SK-N-SH (cell line): ENCODE measurements around the gene DNM2. TPM values are rescaled to one million over a fixed set of nuclear protein-coding genes. Genes with fewer than 3 reads are reported as not detected.

Experiments used
- CTCF ChIA-PET: fragments of 300-600, 350-600 bp; formaldehyde crosslinking; extraction: SDS; loops from one replicate; lab custom pipeline; 2021; lab: Yijun Ruan, JAX
- POLR2A ChIA-PET: fragments of 350-600 bp; sonication (Branson Sonifier 250); formaldehyde crosslinking; extraction: SDS; loops from one replicate; lab custom pipeline; 2020; ENCODE audit warnings: antibody characterized with exemption, inconsistent platforms; lab: Yijun Ruan, JAX
- DNase-seq: peaks from one replicate; pipeline ENCODE4 v3.0.0; 2012
- H2AFZ ChIP-seq: fragments of 200-600 bp; sonication (generic); 2 replicates; pipeline ENCODE4 v1.8.1; 2016; ENCODE audit warnings: antibody characterized with exemption, mild to moderate bottlenecking, low read depth
- H3F3A ChIP-seq: fragments of 200-600 bp; sonication (generic); replicated peaks from 2 replicates; pipeline ENCODE3; 2016; ENCODE audit warnings: antibody characterized with exemption, mild to moderate bottlenecking; ENCODE audit not compliant: insufficient read depth
- H3K27ac ChIP-seq, 2 experiments: fragments of 200-500 bp in 1 of 2; fragments of 200-600 bp in 1 of 2; sonication (Bioruptor generic) in 1 of 2; sonication (generic), shearing (Covaris generic) in 1 of 2; 2 replicates each; pipeline versions ENCODE4 v1.5.1 to v1.6.1; 2014 to 2016; ENCODE audit warnings: low read depth in 2 of 2, inconsistent platforms in 1 of 2, low read length in 1 of 2, mild to moderate bottlenecking in 1 of 2, mixed read lengths in 1 of 2
- H3K27me3 ChIP-seq: fragments of 200-600 bp; sonication (generic), shearing (Covaris generic); 2 replicates; pipeline ENCODE4 v1.6.1; 2016; ENCODE audit warnings: mixed run types; ENCODE audit not compliant: insufficient read depth
- H3K36me3 ChIP-seq, 2 experiments: fragments of 200-500 bp in 1 of 2; fragments of 200-600 bp in 1 of 2; sonication (Bioruptor generic) in 1 of 2; sonication (generic) in 1 of 2; replicated peaks in 1 of 2; 2 replicates each; pipeline versions ENCODE3 to v1.5.1; 2014 to 2016; ENCODE audit warnings: low read length in 1 of 2, mild to moderate bottlenecking in 1 of 2; ENCODE audit not compliant: insufficient read depth in 2 of 2, control insufficient read depth in 1 of 2
- H3K4me1 ChIP-seq, 2 experiments: fragments of 200-500 bp in 1 of 2; fragments of 200-600 bp in 1 of 2; sonication (Bioruptor generic) in 1 of 2; sonication (generic), shearing (Covaris generic) in 1 of 2; 2 replicates each; pipeline versions ENCODE4 v1.5.1 to v1.6.1; 2014 to 2016; ENCODE audit warnings: low read depth in 1 of 2, low read length in 1 of 2, mixed run types in 1 of 2; ENCODE audit not compliant: insufficient read depth in 2 of 2, control insufficient read depth in 1 of 2
- H3K4me2 ChIP-seq: fragments of 200-600 bp; sonication (generic), shearing (Covaris generic); 2 replicates; pipeline ENCODE4 v1.6.1; 2017; ENCODE audit warnings: mixed run types
- H3K4me3 ChIP-seq, 2 experiments: fragments of 200-500 bp in 1 of 2; fragments of 200-600 bp in 1 of 2; sonication (Bioruptor generic) in 1 of 2; sonication (generic), shearing (Covaris generic) in 1 of 2; 2 replicates each; pipeline versions ENCODE4 v1.5.1 to v1.8.1; 2014 to 2016; ENCODE audit warnings: low read depth in 2 of 2, inconsistent platforms in 1 of 2, low read length in 1 of 2, mild to moderate bottlenecking in 1 of 2, mixed read lengths in 1 of 2, moderate library complexity in 1 of 2
- H3K79me2 ChIP-seq: fragments of 200-600 bp; sonication (generic); 2 replicates; pipeline ENCODE4 v1.8.1; 2017; ENCODE audit warnings: mild to moderate bottlenecking; ENCODE audit not compliant: insufficient read depth
- H3K9ac ChIP-seq: fragments of 200-600 bp; sonication (generic); 2 replicates; pipeline ENCODE4 v1.6.1; 2017; ENCODE audit warnings: mixed run types
- H3K9me2 ChIP-seq: fragments of 200-600 bp; sonication (generic); 2 replicates; pipeline ENCODE4 v1.6.1; 2017; ENCODE audit warnings: mixed run types
- H3K9me3 ChIP-seq: fragments of 200-600 bp; sonication (generic); 2 replicates; pipeline ENCODE4 v1.6.1; 2017; ENCODE audit warnings: mixed run types, mild to moderate bottlenecking, moderate library complexity
- H4K20me1 ChIP-seq: fragments of 200-600 bp; sonication (generic); 2 replicates; pipeline ENCODE4 v1.6.1; 2017; ENCODE audit warnings: mild to moderate bottlenecking, mixed run types; ENCODE audit not compliant: insufficient read depth
- CHD2 ChIP-seq: fragments of 150-350 bp; IDR thresholded peaks from 2 replicates; pipeline ENCODE4 v1.6.1; 2018; ENCODE audit warnings: low read length; ENCODE audit not compliant: partially characterized antibody
- EP300 ChIP-seq, 2 experiments: IDR thresholded peaks; 2 replicates each; pipeline versions ENCODE4 v1.4.0 to v1.6.1; 2012; ENCODE audit warnings: borderline replicate concordance in 1 of 2, low read depth in 1 of 2, low read length in 1 of 2
- FOSL2 ChIP-seq: IDR thresholded peaks from 2 replicates; pipeline ENCODE4 v1.4.0; 2012; ENCODE audit warnings: low read depth, mild to moderate bottlenecking, moderate library complexity, borderline replicate concordance
- GABPA ChIP-seq: IDR thresholded peaks from 2 replicates; pipeline ENCODE4 v1.4.0; 2012; ENCODE audit warnings: low read depth, mild to moderate bottlenecking
- MXI1 ChIP-seq: IDR thresholded peaks from 2 replicates; pipeline ENCODE4 v1.6.1; 2012; ENCODE audit warnings: mild to moderate bottlenecking, low read depth, low read length, improper control_type of control experiment
- NFIC ChIP-seq: IDR thresholded peaks from 2 replicates; pipeline ENCODE4 v1.4.0; 2012; ENCODE audit warnings: borderline replicate concordance
- NRF1 ChIP-seq: IDR thresholded peaks from 2 replicates; pipeline ENCODE4 v1.6.1; 2012; ENCODE audit warnings: low read depth, mild to moderate bottlenecking, low read length
- POLR2AphosphoS5 ChIP-seq: IDR thresholded peaks from 2 replicates; pipeline ENCODE4 v1.6.1; 2012; ENCODE audit warnings: low read depth, low read length
- RAD21 ChIP-seq: IDR thresholded peaks from 2 replicates; pipeline ENCODE4 v1.6.1; 2012; ENCODE audit warnings: mild to moderate bottlenecking, low read length
- RFX5 ChIP-seq: IDR thresholded peaks from 2 replicates; pipeline ENCODE4 v1.6.1; 2012; ENCODE audit warnings: mild to moderate bottlenecking, improper control_type of control experiment, low read length
- RXRA ChIP-seq: IDR thresholded peaks from 2 replicates; pipeline ENCODE4 v1.4.0; 2012; ENCODE audit warnings: low read depth, mild to moderate bottlenecking, borderline replicate concordance
- SIN3A ChIP-seq: IDR thresholded peaks from 2 replicates; pipeline ENCODE4 v1.6.1; 2012; ENCODE audit warnings: low read depth, mild to moderate bottlenecking, low read length, moderate library complexity, borderline replicate concordance
- TEAD4 ChIP-seq: IDR thresholded peaks from 2 replicates; pipeline ENCODE4 v1.4.0; 2012; ENCODE audit warnings: mild to moderate bottlenecking, borderline replicate concordance; ENCODE audit not compliant: insufficient read depth
- YY1 ChIP-seq: IDR thresholded peaks from 2 replicates; pipeline ENCODE4 v1.4.0; 2012; ENCODE audit warnings: low read depth, mild to moderate bottlenecking
- WGBS: methylation state at CpG from one replicate; pipeline ENCODE4 v1.1.6; 2017; ENCODE audit warnings: low lambda C conversion rate; 5-methylcytosine and 5-hydroxymethylcytosine counted together
- polyA plus RNA-seq, 3 experiments: library from polyadenylated mRNA; depleted of rRNA; stranded (reverse); fragments of >200 nt; gene quantifications; 2 replicates each; pipeline ENCODE4 v1.2.3, GENCODE V29; 2012
- TF ChIP-seq, protein P1 (sequence below): fragments of 150-350 bp; IDR thresholded peaks from 2 replicates; pipeline ENCODE4 v1.6.1; 2016; ENCODE audit warnings: mild to moderate bottlenecking, low read depth, low read length
- TF ChIP-seq, protein P2 (sequence below): IDR thresholded peaks from 2 replicates; pipeline ENCODE4; 2012
- TF ChIP-seq, protein P3 (sequence below): IDR thresholded peaks from 2 replicates; pipeline ENCODE4 v1.4.0; 2012; ENCODE audit warnings: low read depth
- TF ChIP-seq, protein P4 (sequence below): IDR thresholded peaks from 2 replicates; pipeline ENCODE4 v1.4.0; 2012; ENCODE audit warnings: low read depth, borderline replicate concordance
- TF ChIP-seq, protein P5 (sequence below): IDR thresholded peaks from 2 replicates; pipeline ENCODE4 v1.4.0; 2012; ENCODE audit warnings: low read depth, borderline replicate concordance
- TF ChIP-seq, protein P6 (sequence below): IDR thresholded peaks from 2 replicates; pipeline ENCODE4 v1.6.1; 2012; ENCODE audit warnings: mild to moderate bottlenecking, low read depth, low read length, moderate library complexity

Gene DNM2
- polyA plus RNA-seq, 1 of the 3 experiments (the other 2 are of a cell fraction): 52.5 TPM

DNA sequence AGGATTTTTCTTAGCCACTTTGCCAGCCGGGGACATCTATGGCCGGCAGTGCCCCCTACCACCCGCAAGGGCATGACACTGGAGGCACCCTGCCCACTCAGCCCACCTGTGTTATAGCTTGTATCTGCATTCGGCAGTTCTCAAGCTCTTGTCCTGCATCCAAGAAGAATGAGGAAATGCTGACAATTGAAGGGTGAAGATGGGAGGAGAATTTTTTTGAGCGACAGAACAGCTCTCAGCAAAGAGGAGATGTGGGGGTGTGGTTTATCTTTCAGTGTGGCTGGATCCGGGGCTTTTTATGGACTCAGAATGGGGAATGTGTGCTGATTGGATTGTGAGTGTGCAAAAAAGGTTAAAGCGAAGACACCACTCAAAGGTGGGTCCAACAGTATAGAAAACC lies 124.9 kb downstream of the DNM2 start:
- DNase-seq: no peak
- no peaks in the 10 kb centered on the region for H3F3A ChIP-seq
- no peak overlapping the region for H3K9ac ChIP-seq
- no peaks in the 10 kb centered on the region for H3K27me3 ChIP-seq
- H3K4me1 ChIP-seq: no peaks in the 10 kb centered on the region
- H3K9me2 ChIP-seq: no peaks in the 10 kb centered on the region
- no peak overlapping the region for H3K4me2 ChIP-seq
- ChIA-PET CTCF (interaction anchor here (0.6 to 11.1 kb wide), 5 partner anchors 13 to 592 kb away, joined by 3 to 146 read pairs (median 3); no protein-coding TSS in a partner anchor), POLR2A (no interaction called here)
- H3K36me3 ChIP-seq: no peaks in the 10 kb centered on the region
- H3K9me3 ChIP-seq: no peaks in the 10 kb centered on the region
- no peak overlapping the region for H3K4me3 ChIP-seq
- no peaks in the 10 kb centered on the region for H3K79me2 ChIP-seq
- no peak overlapping the region for H2AFZ ChIP-seq
- H3K27ac ChIP-seq: no peak overlapping the region
- H4K20me1 ChIP-seq: no peaks in the 10 kb centered on the region
- WGBS: 50% methylated on average over 7 of the region's 7 CpGs
- TF ChIP-seq POLR2AphosphoS5: no peak
- TF ChIP-seq TEAD4: no peak
- no peak for TF ChIP-seq RXRA
- no peak for TF ChIP-seq SIN3A
- TF ChIP-seq, protein P1, sequence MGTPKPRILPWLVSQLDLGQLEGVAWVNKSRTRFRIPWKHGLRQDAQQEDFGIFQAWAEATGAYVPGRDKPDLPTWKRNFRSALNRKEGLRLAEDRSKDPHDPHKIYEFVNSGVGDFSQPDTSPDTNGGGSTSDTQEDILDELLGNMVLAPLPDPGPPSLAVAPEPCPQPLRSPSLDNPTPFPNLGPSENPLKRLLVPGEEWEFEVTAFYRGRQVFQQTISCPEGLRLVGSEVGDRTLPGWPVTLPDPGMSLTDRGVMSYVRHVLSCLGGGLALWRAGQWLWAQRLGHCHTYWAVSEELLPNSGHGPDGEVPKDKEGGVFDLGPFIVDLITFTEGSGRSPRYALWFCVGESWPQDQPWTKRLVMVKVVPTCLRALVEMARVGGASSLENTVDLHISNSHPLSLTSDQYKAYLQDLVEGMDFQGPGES: no peak
- no peak for TF ChIP-seq RAD21
- TF ChIP-seq, protein P2, sequence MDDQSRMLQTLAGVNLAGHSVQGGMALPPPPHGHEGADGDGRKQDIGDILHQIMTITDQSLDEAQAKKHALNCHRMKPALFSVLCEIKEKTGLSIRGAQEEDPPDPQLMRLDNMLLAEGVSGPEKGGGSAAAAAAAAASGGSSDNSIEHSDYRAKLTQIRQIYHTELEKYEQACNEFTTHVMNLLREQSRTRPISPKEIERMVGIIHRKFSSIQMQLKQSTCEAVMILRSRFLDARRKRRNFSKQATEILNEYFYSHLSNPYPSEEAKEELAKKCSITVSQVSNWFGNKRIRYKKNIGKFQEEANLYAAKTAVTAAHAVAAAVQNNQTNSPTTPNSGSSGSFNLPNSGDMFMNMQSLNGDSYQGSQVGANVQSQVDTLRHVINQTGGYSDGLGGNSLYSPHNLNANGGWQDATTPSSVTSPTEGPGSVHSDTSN: no peak
- no peak for TF ChIP-seq RFX5
- TF ChIP-seq, protein P3, sequence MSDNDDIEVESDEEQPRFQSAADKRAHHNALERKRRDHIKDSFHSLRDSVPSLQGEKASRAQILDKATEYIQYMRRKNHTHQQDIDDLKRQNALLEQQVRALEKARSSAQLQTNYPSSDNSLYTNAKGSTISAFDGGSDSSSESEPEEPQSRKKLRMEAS: no peak
- TF ChIP-seq CHD2: no peak
- TF ChIP-seq EP300 (IDR thresholded peaks at IDR 0.05; ENCODE audit: borderline replicate concordance in 1 of 2, low read depth in 1 of 2, low read length in 1 of 2): no peak
- TF ChIP-seq NRF1: no peak
- no peak for TF ChIP-seq FOSL2
- TF ChIP-seq, protein P4, sequence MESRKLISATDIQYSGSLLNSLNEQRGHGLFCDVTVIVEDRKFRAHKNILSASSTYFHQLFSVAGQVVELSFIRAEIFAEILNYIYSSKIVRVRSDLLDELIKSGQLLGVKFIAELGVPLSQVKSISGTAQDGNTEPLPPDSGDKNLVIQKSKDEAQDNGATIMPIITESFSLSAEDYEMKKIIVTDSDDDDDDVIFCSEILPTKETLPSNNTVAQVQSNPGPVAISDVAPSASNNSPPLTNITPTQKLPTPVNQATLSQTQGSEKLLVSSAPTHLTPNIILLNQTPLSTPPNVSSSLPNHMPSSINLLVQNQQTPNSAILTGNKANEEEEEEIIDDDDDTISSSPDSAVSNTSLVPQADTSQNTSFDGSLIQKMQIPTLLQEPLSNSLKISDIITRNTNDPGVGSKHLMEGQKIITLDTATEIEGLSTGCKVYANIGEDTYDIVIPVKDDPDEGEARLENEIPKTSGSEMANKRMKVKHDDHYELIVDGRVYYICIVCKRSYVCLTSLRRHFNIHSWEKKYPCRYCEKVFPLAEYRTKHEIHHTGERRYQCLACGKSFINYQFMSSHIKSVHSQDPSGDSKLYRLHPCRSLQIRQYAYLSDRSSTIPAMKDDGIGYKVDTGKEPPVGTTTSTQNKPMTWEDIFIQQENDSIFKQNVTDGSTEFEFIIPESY: no peak
- TF ChIP-seq, protein P5, sequence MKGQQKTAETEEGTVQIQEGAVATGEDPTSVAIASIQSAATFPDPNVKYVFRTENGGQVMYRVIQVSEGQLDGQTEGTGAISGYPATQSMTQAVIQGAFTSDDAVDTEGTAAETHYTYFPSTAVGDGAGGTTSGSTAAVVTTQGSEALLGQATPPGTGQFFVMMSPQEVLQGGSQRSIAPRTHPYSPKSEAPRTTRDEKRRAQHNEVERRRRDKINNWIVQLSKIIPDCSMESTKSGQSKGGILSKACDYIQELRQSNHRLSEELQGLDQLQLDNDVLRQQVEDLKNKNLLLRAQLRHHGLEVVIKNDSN: no peak
- no peak for TF ChIP-seq MXI1
- TF ChIP-seq, protein P6, sequence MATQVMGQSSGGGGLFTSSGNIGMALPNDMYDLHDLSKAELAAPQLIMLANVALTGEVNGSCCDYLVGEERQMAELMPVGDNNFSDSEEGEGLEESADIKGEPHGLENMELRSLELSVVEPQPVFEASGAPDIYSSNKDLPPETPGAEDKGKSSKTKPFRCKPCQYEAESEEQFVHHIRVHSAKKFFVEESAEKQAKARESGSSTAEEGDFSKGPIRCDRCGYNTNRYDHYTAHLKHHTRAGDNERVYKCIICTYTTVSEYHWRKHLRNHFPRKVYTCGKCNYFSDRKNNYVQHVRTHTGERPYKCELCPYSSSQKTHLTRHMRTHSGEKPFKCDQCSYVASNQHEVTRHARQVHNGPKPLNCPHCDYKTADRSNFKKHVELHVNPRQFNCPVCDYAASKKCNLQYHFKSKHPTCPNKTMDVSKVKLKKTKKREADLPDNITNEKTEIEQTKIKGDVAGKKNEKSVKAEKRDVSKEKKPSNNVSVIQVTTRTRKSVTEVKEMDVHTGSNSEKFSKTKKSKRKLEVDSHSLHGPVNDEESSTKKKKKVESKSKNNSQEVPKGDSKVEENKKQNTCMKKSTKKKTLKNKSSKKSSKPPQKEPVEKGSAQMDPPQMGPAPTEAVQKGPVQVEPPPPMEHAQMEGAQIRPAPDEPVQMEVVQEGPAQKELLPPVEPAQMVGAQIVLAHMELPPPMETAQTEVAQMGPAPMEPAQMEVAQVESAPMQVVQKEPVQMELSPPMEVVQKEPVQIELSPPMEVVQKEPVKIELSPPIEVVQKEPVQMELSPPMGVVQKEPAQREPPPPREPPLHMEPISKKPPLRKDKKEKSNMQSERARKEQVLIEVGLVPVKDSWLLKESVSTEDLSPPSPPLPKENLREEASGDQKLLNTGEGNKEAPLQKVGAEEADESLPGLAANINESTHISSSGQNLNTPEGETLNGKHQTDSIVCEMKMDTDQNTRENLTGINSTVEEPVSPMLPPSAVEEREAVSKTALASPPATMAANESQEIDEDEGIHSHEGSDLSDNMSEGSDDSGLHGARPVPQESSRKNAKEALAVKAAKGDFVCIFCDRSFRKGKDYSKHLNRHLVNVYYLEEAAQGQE: no peak
- no peak for TF ChIP-seq NFIC
- TF ChIP-seq YY1: no peak
- no peak for TF ChIP-seq GABPA
